ENCODE results near the gene IGF1.

IGF1 gene

DNA sequence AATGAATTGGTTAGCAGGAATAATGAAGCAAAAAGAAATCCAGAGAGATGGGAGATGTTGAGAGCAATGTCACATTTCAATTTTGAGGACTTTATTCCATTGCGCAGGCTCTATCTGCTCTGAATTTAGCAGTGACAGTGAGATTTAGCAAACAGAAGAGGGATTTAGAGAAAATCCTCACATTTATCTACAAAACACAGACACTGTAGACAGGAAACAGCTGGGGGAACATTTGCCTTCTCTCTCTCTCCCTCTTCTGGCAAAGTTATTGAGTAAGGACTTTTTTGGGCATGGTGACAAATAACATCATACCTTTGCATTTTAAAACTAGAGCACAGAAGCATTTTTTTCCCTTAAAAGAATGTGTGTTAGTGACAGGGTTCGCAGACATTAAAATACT is at the start of gene IGF1:
TSS of gene IGF1 (minus strand) at position 158 of the 400 bp plus-strand sequence. CDS start 182 bp downstream, outside the sequence.
- DNase-seq (ENCODE audit: extremely low spot score, insufficient read length, low read depth), result no peak
- peak; percentile 75 for FAIRE-seq

DNA sequence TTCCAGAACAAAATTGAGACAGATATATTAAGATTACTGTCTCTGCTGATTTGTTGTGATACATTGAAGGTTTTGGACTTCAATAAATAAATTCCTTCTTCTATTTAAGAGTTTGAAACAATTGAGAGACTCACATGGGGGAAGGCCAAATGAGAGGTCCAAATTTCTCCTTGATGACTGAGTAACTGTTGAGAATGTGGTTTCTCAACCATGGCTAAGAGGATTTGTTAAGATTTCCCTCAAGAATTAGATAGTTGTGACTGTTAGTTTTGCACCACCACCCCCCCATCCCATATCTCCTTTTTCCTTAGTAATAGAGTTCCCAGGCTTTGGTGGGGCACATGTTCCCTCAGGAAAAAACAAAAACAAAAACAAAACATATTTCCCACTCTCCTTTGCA is 47.7 kb upstream of the IGF1 start:
- no peak for FAIRE-seq
- DNase-seq (ENCODE audit: extremely low spot score, insufficient read length, low read depth), result no peak

- DNase-seq (ENCODE audit: extremely low spot score, insufficient read length, low read depth) (no peak), FAIRE-seq (no peak)
Observed at GRCh38 chr12:102527171-102527720, 46.9 kb upstream of the IGF1 start.

- FAIRE-seq (no peak), DNase-seq (ENCODE audit: extremely low spot score, insufficient read length, low read depth) (no peak)
Observed at GRCh38 chr12:102526656-102527055, 46.3 kb upstream of the IGF1 start.

GRCh38 chr12:102522768-102523167 is 42.4 kb upstream of the IGF1 start:
- DNase-seq (ENCODE audit: extremely low spot score, insufficient read length, low read depth) (no peak), FAIRE-seq (peak; percentile 12)

DNA sequence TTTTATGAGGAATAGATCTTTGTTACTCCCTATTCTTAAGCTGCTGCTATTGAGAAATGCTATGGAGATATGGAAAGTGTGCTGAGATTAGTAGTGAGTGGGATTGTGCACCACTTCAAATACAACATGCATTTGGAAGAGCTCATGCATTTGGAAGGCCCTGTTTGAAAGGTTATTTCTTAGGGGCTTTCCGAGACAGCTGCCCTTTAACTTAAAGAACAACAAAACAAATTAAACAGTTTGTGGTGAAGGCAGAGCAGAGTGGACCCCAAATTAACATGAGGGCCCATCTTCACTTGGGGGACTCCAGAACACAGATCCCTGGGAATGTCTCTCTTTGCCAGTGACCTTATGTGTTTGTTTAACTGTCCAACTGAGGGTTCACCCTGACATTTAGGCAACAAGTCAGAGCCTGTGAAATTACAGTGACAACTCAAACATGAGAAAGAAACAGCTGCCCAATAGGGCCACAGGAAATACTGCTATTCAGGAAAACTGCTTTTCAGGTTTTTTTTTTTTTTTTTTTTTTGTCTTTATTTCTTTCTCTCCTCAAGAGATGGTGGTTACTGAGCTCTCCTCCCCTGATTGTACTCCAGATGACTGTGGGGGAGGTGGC is 41.4 kb upstream of the IGF1 start:
- no peak for DNase-seq (ENCODE audit: extremely low spot score, insufficient read length, low read depth)
- FAIRE-seq, result no peak

DNA sequence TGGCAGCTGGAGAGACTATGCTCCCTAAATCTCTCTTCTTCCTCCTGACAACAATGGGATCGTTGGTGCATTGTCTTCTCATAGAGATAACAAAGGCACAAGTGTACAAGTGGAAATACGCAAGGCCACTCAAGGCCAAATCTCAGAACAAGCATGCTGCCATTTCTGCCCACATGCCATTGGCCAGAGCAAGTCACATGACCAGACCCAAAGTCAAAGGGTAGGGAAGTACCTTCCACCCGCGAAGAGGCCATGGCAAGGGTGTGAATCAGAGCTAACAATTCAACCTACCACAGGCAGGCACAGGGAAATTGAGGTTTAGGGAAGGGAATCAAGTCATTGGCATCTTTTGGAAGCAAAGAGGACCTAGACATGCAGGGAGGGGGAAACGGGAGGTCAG is 38.5 kb upstream of the IGF1 start:
- no peak for FAIRE-seq
- no peak for DNase-seq (ENCODE audit: extremely low spot score, insufficient read length, low read depth)

DNA sequence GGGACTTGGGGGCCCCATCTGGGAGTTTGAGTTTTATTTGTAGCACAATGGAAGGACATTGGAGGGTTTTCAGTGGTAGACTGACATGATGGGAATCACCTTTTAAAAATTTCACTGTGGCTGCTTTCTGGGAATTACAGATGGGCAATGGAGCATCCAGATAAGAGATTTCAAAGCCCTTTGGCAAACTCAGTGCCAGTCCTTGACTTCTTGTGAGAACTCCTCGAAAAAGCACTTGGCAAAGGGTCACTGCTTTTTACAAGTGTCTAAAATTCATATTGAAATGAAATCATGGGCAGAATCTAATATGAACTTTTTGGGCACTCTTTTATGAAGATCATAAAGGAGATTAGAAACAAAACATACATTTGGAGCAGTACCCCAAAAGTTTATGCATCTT is 34.3 kb upstream of the IGF1 start:
- DNase-seq (ENCODE audit: extremely low spot score, insufficient read length, low read depth) (no peak), FAIRE-seq (no peak)

DNA sequence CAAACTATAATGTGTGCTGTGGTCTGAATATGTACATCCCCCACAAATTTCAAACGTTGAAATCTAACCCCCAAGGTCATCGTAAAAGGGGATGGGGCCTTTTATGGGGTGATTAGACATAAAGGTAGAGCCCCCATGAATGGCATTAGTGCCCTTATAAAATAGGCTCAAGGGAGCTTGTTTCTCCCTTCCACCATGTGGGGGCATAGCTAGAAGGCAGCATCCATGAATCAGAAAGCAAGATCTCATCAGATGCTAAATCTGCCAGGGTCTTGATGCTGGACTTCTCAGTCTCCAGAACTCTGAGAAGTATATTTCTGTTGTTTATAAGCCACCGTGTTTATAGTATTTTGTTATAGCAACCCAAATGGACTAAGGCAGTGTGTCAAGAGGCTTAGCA is 33.4 kb upstream of the IGF1 start:
- no peak for DNase-seq (ENCODE audit: extremely low spot score, insufficient read length, low read depth)
- FAIRE-seq, result no peak

DNA sequence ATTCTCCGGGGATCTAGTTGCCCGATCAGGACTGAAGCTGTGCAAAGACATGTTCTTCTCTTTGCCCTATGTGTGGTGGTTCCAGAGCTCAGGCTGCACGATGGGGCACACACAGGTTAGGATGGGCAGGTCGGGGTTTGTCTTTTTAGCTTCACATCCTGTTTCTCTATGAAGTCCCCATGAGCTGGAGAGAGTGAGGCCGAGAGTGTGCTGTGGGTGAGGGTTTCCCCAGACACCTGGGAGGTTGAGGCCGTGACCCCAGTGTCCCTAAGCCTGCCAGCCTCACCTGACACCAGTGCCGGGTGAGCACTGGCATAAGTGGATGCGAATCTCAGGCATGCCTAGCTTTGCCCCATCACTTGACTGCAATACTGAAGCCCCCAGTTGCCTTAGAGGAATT is 32.9 kb upstream of the IGF1 start:
- DNase-seq (ENCODE audit: extremely low spot score, insufficient read length, low read depth) (peak; percentile 9), FAIRE-seq (peak; percentile 82)

DNA sequence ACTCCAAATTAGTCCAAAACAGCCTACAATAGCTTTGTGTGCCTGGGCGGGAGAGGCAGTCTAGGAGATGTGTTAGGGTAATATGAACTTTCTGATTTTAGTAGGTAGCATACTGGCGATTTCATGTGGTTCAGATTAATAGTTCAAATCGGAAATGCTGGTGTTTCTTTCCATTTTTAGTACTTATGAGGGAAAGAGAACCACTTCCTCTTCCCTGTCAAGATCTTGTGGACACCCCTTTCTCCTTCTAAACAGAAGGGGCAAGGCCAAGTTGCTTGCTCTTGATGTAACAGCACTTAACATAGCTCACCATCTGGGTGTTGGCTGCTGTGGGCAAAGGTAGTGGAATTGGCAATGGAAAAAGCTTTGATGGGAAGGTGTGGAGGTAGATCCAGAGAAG is 32.2 kb upstream of the IGF1 start:
- FAIRE-seq (peak; percentile 56), DNase-seq (ENCODE audit: extremely low spot score, insufficient read length, low read depth) (no peak)

- no peak for FAIRE-seq
- no peak for DNase-seq (ENCODE audit: extremely low spot score, insufficient read length, low read depth)
Observed at GRCh38 chr12:102511575-102511974, 31.2 kb upstream of the IGF1 start.

DNA sequence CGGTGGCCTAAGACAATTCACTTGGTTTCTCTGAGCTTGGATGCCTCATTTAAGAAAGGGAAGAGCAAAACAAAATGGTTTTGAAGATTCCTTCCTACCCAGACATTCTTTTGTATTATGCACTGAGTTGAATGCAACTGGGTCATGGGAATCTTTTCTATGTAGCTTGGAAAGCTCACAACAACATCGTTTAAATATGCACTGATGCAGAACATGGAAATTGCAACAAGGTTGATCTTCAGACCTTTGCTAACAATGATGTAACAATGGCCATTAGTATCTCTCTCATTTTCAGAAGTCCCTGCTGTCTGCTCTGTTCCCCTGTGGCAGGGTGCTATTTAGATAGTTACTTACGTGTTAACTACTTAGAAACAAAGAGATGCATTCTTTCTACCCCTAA is 30.1 kb upstream of the IGF1 start:
- DNase-seq (ENCODE audit: extremely low spot score, insufficient read length, low read depth) (no peak), FAIRE-seq (no peak)

GRCh38 chr12:102510031-102510430 is 29.7 kb upstream of the IGF1 start:
- FAIRE-seq, result no peak
- DNase-seq (ENCODE audit: extremely low spot score, insufficient read length, low read depth), result no peak

DNA sequence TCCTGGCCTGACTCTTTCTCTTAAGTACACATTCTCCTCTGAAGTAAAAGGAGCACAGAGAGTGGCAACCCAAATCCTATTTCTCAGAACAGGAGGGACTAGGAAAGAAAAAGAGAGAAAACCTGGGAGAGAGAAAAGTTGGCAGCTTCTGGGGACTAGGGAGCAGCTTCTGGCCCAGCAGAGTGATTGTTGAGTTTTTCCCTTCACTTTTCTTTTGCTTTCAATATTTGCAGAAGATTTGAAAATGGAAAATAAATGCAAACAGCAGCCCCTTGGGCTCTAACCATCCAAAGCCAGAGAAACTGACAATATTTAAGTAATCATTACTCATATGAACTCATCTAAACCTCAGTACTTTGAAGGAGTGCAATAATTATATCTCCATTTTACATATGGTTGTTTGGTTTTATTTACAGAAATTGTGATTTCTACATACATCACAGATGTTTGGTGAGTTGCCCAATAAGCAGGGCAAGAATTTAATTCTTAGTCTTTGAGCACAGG is 28.8 kb upstream of the IGF1 start:
- FAIRE-seq (no peak), DNase-seq (ENCODE audit: extremely low spot score, insufficient read length, low read depth) (no peak)

DNA sequence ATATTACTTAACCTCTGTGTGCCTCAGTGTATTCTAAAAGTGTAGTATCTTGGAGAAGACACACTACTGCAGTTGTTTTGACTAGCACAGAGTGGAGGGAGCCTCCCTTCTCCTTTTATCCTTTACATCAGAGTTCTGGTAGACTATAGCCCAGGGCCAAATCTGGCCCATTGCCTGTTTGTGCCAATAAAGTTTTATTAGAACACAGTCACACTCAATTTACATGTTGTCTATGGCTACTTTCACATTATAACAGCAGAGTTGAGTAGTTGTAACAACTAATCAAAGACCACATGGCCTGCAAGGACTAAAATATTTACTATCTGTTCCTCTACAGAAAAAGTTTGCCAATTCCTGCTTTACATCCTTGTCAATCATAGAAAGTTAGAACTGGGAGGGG is 27.7 kb upstream of the IGF1 start:
- DNase-seq (ENCODE audit: extremely low spot score, insufficient read length, low read depth), result no peak
- FAIRE-seq, result no peak

DNA sequence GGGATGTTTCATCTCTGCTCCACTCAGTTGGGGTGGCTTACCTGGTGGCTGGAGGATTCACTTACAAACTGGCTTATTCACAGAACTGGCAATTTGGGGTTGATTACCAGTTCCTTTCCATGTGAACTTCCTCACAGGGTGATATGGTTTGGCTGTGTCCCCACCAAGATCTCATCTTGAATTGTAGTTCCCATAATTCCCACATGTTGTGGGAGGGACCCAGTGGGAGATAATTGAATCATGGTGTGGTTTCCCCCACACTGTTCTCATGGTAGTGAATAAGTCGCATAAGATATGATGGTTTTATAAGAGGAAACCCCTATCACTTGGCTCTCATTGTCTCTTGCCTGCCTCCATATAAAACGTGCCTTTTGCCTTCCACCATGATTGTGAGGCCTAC is 26.9 kb upstream of the IGF1 start:
- DNase-seq (ENCODE audit: extremely low spot score, insufficient read length, low read depth) (no peak), FAIRE-seq (no peak)

DNA sequence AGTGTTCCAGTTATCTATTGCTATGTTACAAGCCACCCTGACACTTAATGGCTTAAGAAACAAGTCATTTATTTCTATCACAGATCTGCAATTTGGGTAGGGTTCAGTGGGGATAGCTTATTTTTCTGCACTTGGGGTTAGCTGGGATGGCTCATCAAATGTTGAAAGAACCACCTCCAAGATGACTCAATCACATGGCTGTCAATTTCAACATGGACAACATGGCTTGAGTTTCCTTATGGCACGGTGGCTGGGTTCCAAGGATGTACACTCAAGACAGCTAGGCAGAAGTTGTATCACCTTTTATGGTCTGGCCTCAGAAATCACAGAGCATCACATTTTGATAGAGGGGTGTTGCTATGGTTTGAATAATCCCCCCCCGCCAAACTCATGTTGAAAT is 24.5 kb upstream of the IGF1 start:
- DNase-seq (ENCODE audit: extremely low spot score, insufficient read length, low read depth) (no peak), FAIRE-seq (no peak)

GRCh38 chr12:102504280-102504679 is 23.9 kb upstream of the IGF1 start:
- FAIRE-seq (no peak), DNase-seq (ENCODE audit: extremely low spot score, insufficient read length, low read depth) (no peak)

DNA sequence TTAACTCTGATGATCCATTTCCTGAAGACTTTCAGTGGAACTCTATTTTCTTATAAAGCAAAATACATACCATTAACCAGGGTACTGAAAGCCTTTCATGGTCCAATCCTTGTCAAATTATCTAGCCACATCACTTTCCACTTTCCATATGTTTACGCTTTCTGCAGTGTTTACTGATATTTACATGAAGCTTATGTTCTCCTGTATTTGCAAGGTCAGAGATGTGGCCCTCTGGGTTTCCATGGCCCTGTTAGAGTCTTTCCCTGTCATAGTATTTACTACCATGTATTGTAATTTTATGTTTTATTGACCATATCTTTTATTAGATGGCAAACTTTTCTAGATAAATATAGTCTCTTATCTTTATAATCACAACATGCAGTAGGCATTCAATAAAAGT is 23.5 kb upstream of the IGF1 start:
- FAIRE-seq (no peak), DNase-seq (ENCODE audit: extremely low spot score, insufficient read length, low read depth) (no peak)

DNA sequence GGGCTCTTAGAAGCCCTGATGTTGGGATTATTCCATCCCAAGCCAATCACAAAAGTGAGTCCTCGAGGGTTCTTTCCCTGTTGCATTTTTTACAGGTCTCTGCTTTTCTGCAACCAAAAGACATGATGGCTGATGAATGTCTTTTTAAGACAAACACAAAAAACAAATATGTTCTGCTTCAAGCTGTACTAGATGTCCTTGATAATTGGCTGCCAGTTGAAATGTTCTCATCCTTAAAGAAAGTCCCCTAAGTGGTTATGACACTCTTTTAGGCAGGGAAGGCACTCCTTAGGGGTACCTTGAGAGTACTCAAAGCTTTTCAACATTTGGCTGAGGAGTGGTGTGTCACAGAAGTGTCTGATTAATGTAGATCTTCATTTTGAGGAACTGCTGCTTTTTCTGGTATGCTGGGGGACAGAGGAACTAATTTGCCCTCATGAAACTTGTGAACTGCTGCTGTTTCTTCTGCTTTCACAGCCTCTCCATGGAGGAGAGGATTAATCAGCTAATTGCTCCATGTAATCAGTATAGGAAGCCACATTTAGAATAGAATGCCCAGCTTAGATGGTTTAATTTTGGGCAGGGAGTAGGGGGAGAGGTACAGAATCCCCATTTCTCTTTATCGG is 22.8 kb upstream of the IGF1 start:
- no peak for DNase-seq (ENCODE audit: extremely low spot score, insufficient read length, low read depth)
- peak; percentile 74 for FAIRE-seq

DNA sequence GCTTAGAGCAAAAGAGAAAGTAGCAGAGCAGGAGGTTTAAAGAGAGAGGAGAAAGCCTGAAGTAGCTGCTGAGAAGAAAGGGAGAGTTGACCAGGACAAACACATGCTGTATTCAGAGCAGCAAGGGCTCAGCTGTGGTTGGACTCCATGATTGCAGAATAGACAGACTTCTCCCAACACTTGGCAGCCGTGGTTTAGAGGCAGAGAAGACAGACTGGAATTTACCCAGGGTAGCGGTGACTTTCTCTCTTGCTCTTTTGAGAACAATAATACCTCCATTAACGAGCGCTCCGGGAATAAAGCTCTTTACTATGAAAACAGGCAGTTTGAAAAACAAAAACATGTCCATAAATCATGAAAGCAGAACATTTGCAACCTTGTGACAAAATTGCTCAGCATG is 21.4 kb upstream of the IGF1 start:
- DNase-seq (ENCODE audit: extremely low spot score, insufficient read length, low read depth) (no peak), FAIRE-seq (no peak)

Measured in GM18507 (cell line).